Fibroblast of pulmonary artery (primary cell): ENCODE results near the gene OR5B2.

ENCODE experiments used
- DNase-seq: peaks from one replicate; pipeline ENCODE4 v3.0.0-alpha.2; 2010; ENCODE audit warnings: low read depth
- H3K4me3 ChIP-seq: replicated peaks from 2 replicates; pipeline ENCODE4 v1.5.1; 2011; ENCODE audit warnings: low read depth, mild to moderate bottlenecking, control low read depth, low read length, moderate library complexity
- CTCF ChIP-seq: IDR thresholded peaks from 2 replicates; pipeline ENCODE4 v1.5.1; 2011; ENCODE audit warnings: mild to moderate bottlenecking, control low read depth, low read length, inconsistent platforms; ENCODE audit errors: missing control alignments

Gene OR5B2

DNA sequence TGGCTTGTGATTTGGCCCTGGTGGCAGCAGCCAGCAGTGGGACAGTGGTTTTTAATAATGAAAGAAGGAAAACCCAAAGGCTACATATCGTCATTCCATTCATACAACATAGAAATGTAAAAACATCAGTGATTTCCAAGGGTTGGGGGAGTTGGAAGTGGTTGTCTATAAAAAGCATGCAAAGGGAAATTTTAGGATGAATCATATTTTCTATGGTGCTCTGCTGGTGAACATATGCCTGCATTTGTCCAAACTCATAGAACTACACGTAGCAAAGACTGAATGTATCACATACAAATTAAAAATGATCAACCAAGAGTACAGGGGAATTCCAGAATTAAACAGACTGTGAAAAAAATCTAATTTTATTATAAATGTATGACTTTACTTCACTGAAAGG lies 32.3 kb downstream of the OR5B2 start:
- DNase-seq, result peak; percentile 9
- no peak for TF ChIP-seq CTCF
- no peak overlapping the region for H3K4me3 ChIP-seq

DNA sequence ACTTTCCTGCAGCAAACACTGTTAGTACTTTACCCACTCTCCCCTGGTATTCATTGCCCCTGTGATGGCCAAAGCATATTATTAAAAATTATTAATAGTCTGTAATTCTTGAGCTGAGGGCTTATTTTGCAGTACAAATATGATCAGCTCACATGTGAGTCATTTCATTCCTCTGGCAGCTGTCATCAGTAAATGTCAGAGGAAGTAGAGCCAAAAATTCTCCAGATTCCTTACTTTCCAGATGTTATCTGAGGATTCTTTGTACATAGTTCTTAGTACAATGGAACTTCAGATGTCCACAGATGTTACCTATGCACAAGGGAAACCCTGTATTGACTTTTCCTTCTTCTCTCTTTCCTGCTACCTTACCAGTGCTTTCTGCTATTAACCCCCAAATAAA lies 33.7 kb downstream of the OR5B2 start:
- peak; percentile 86 for DNase-seq

DNA sequence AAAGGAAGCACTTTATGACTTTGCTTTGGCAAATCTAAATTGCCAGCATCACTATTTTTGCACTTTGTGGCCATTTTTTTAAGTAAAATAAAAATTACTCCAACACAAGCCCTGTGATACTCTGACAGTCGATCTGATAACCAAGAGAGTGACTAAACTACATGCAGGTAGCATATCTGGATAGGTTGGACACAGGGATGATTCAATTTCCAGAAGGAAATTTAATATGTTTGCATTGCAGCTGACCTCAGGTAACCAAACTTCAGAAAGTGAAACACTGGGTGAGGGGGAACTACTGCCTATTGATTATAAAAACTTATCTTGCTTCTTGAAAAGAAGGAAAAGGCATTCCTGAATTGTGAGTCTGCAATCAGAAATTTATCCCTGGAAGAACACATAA lies 35.2 kb downstream of the OR5B2 start:
- no peak for DNase-seq
- H3K4me3 ChIP-seq, result no peak overlapping the region
- TF ChIP-seq CTCF, result no peak

More for the DNA sequence above, 33.7 kb downstream of the OR5B2 start:
- no peak for TF ChIP-seq CTCF
- H3K4me3 ChIP-seq, result no peak overlapping the region

GRCh38 chr11:58391879-58392278 lies 36.0 kb downstream of the OR5B2 start:
- no peak overlapping the region for H3K4me3 ChIP-seq
- TF ChIP-seq CTCF, result no peak
- no peak for DNase-seq

GRCh38 chr11:58390551-58391063 lies 37.3 kb downstream of the OR5B2 start:
- no peak for TF ChIP-seq CTCF
- DNase-seq, result no peak
- H3K4me3 ChIP-seq, result no peak overlapping the region
